Esophagus squamous epithelium (tissue), 4 donors: ENCODE results near the gene CHD6.

Source experiments
- POLR2A ChIP-seq, 4 donors: fragments of 450-650 bp; IDR thresholded peaks; one replicate each; pipeline ENCODE4 v1.6.1; 2017; ENCODE audit warnings: antibody characterized with exemption in 4 of 4, mild to moderate bottlenecking in 4 of 4, moderate library complexity in 3 of 4
- TF ChIP-seq, protein P1 (sequence below), 6 experiments: fragments of 450-650 bp in 4 of 6; fragments of 200-600 bp in 2 of 6; sonication (generic) in 2 of 6; IDR thresholded peaks; one replicate each; pipeline ENCODE4 v1.5.1; 2016 to 2019; ENCODE audit warnings: antibody characterized with exemption in 6 of 6, mild to moderate bottlenecking in 4 of 6, moderate library complexity in 4 of 6

DNA sequence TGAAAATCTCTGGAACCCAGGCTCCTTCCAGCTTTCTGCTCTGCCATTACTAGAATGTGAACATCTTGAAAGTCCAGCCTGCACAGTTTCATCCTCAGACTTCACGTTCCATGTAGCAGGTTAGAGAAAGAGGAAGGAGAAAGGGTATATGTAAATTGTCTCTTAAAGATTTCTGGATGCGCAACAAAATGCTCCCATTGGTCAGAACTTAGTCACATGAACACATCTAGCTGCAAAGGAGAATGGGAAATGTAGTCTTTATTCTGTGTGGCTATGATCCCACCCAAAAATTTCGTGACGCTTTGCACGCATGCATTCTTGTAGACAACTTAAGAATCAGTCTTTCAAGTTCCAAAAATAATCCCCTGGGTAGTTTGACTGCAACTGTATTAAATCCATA, 46.4 kb upstream of the CHD6 start:
- TF ChIP-seq POLR2A (IDR thresholded peaks at IDR 0.05): no peak
- TF ChIP-seq, protein P1, sequence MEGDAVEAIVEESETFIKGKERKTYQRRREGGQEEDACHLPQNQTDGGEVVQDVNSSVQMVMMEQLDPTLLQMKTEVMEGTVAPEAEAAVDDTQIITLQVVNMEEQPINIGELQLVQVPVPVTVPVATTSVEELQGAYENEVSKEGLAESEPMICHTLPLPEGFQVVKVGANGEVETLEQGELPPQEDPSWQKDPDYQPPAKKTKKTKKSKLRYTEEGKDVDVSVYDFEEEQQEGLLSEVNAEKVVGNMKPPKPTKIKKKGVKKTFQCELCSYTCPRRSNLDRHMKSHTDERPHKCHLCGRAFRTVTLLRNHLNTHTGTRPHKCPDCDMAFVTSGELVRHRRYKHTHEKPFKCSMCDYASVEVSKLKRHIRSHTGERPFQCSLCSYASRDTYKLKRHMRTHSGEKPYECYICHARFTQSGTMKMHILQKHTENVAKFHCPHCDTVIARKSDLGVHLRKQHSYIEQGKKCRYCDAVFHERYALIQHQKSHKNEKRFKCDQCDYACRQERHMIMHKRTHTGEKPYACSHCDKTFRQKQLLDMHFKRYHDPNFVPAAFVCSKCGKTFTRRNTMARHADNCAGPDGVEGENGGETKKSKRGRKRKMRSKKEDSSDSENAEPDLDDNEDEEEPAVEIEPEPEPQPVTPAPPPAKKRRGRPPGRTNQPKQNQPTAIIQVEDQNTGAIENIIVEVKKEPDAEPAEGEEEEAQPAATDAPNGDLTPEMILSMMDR (IDR thresholded peaks at IDR 0.05): no peak
